Stimulated activated CD4-positive, alpha-beta T cell treated with anti-CD3 and anti-CD28 coated beads, Interleukin-2, amount 100 ng/mL, for 4 hours (primary cell): ENCODE data around the gene MGMT.

Experiments
- DNase-seq: peaks from one replicate; pipeline ENCODE4 v3.0.0-alpha.2; 2020; ENCODE audit warnings: low read depth

Gene MGMT

GRCh38 chr10:129521161-129522025 lies 54.4 kb downstream of the MGMT start:
- DNase-seq = no peak

- no peak for DNase-seq
Measured at GRCh38 chr10:129522041-129522585, 55.1 kb downstream of the MGMT start.

GRCh38 chr10:129523031-129523722 lies 56.1 kb downstream of the MGMT start:
- DNase-seq = no peak

- no peak for DNase-seq
Measured at GRCh38 chr10:129523723-129524316, 56.8 kb downstream of the MGMT start.

- no peak for DNase-seq
Measured at GRCh38 chr10:129524936-129525335, 57.9 kb downstream of the MGMT start.

GRCh38 chr10:129525401-129525801 lies 58.4 kb downstream of the MGMT start:
- DNase-seq = no peak

- no peak for DNase-seq
Measured at GRCh38 chr10:129526943-129527342, 59.9 kb downstream of the MGMT start.

GRCh38 chr10:129528376-129528978 lies 61.4 kb downstream of the MGMT start:
- no peak for DNase-seq

- no peak for DNase-seq
Measured at GRCh38 chr10:129530581-129530980, 63.5 kb downstream of the MGMT start.

GRCh38 chr10:129531195-129531968 lies 64.3 kb downstream of the MGMT start:
- no peak for DNase-seq

GRCh38 chr10:129531969-129532660 lies 65.1 kb downstream of the MGMT start:
- DNase-seq = no peak

- no peak for DNase-seq
Measured at GRCh38 chr10:129532838-129533237, 65.8 kb downstream of the MGMT start.

- no peak for DNase-seq
Measured at GRCh38 chr10:129533281-129533680, 66.2 kb downstream of the MGMT start.

GRCh38 chr10:129534826-129535225 lies 67.8 kb downstream of the MGMT start:
- DNase-seq = no peak

- DNase-seq = no peak
Measured at GRCh38 chr10:129536336-129536735, 69.3 kb downstream of the MGMT start.

- DNase-seq = no peak
Measured at GRCh38 chr10:129537151-129537550, 70.1 kb downstream of the MGMT start.

GRCh38 chr10:129538236-129538635 lies 71.2 kb downstream of the MGMT start:
- DNase-seq = no peak

GRCh38 chr10:129541200-129541599 lies 74.2 kb downstream of the MGMT start:
- no peak for DNase-seq

GRCh38 chr10:129541748-129542487 lies 74.9 kb downstream of the MGMT start:
- no peak for DNase-seq

GRCh38 chr10:129542589-129542988 lies 75.5 kb downstream of the MGMT start:
- DNase-seq = no peak
